Measurements from ENCODE around the gene IL31. TPM values are rescaled to one million over a fixed set of nuclear protein-coding genes. Genes with fewer than 3 reads are reported as not detected.

Gene IL31
- total and polyA plus RNA-seq, 4 donors: not detected

- TF ChIP-seq, protein P1, sequence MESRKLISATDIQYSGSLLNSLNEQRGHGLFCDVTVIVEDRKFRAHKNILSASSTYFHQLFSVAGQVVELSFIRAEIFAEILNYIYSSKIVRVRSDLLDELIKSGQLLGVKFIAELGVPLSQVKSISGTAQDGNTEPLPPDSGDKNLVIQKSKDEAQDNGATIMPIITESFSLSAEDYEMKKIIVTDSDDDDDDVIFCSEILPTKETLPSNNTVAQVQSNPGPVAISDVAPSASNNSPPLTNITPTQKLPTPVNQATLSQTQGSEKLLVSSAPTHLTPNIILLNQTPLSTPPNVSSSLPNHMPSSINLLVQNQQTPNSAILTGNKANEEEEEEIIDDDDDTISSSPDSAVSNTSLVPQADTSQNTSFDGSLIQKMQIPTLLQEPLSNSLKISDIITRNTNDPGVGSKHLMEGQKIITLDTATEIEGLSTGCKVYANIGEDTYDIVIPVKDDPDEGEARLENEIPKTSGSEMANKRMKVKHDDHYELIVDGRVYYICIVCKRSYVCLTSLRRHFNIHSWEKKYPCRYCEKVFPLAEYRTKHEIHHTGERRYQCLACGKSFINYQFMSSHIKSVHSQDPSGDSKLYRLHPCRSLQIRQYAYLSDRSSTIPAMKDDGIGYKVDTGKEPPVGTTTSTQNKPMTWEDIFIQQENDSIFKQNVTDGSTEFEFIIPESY (IDR thresholded peaks at IDR 0.05): no peak
- peak; percentile 69 to 75 for TF ChIP-seq HNF4A (conservative IDR thresholded peaks at IDR 0.05)
These were observed 40.6 kb downstream of the IL31 start (continued) for GRCh38 chr12:122133192-122133950.

DNA sequence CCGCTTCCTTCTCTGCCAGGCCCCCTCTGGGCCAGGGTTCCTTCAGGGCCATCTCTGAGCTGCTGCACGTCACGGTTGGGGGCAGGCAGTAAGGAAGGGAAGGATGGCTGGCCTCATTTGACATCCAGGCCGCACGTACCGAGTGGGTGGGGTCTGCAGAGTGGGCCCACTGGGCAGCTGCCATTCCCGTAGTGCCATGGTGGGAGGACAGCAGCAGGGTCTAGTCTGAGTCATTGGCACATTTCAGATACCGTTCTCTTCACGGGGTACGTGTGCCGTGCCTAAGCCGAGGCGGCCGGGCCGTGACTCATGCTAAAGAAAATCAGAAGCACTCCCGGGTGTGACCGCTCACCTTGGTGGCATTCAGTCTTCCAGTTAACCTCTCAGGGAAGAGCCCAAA, 43.9 kb downstream of the IL31 start:
- Histone ChIP-seq H3K4me3 (ENCODE audit: low read depth in 1 of 3, low read length in 3 of 3) (no peak overlapping the region), H3K36me3 (ENCODE audit: control insufficient read depth in 4 of 4, insufficient read depth in 3 of 4, low read depth in 1 of 4, low read length in 3 of 4) (peaks cover 6 to 40% (median 15%) of the 10 kb centered on the region in 4 donors), H3K27ac (ENCODE audit: low read depth in 1 of 2, low read length in 2 of 2) (no peak overlapping the region), H3K4me1 (ENCODE audit: control insufficient read depth in 4 of 4, insufficient read depth in 4 of 4, low read length in 3 of 4) (peaks cover 0 to 50% (median 35%) of the 10 kb centered on the region in 4 donors), H3K9me3 (ENCODE audit: control insufficient read depth in 4 of 4, low read length in 3 of 4) (no peaks in the 10 kb centered on the region), H3K27me3 (ENCODE audit: control insufficient read depth in 4 of 4, insufficient read depth in 4 of 4, low read length in 3 of 4) (no peaks in the 10 kb centered on the region), H3K9ac (ENCODE audit: low read depth in 1 of 2, low read length in 2 of 2) (no peak overlapping the region)
- WGBS: 91% methylated on average over 17 of the region's 17 CpGs
- DNase-seq (ENCODE audit: low spot score): no peak
- no peak for TF ChIP-seq YY1 (IDR thresholded peaks at IDR 0.05)
- TF ChIP-seq RXRA (IDR thresholded peaks at IDR 0.05): no peak
- TF ChIP-seq JUND (IDR thresholded peaks at IDR 0.05): no peak
- TF ChIP-seq HNF4G (IDR thresholded peaks at IDR 0.05): no peak
- TF ChIP-seq, protein P2, sequence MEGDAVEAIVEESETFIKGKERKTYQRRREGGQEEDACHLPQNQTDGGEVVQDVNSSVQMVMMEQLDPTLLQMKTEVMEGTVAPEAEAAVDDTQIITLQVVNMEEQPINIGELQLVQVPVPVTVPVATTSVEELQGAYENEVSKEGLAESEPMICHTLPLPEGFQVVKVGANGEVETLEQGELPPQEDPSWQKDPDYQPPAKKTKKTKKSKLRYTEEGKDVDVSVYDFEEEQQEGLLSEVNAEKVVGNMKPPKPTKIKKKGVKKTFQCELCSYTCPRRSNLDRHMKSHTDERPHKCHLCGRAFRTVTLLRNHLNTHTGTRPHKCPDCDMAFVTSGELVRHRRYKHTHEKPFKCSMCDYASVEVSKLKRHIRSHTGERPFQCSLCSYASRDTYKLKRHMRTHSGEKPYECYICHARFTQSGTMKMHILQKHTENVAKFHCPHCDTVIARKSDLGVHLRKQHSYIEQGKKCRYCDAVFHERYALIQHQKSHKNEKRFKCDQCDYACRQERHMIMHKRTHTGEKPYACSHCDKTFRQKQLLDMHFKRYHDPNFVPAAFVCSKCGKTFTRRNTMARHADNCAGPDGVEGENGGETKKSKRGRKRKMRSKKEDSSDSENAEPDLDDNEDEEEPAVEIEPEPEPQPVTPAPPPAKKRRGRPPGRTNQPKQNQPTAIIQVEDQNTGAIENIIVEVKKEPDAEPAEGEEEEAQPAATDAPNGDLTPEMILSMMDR (IDR thresholded peaks at IDR 0.05; ENCODE audit: low read depth, low read length, missing input control): no peak
- no peak for TF ChIP-seq MAX (IDR thresholded peaks at IDR 0.05)
- no peak for TF ChIP-seq TAF1 (conservative IDR thresholded peaks at IDR 0.05)
- TF ChIP-seq NR2F2 (IDR thresholded peaks at IDR 0.05): no peak
- no peak for TF ChIP-seq RAD21 (IDR thresholded peaks at IDR 0.05)
- TF ChIP-seq EGR1 (IDR thresholded peaks at IDR 0.05; ENCODE audit: low read depth in 2 of 2): no peak

DNA sequence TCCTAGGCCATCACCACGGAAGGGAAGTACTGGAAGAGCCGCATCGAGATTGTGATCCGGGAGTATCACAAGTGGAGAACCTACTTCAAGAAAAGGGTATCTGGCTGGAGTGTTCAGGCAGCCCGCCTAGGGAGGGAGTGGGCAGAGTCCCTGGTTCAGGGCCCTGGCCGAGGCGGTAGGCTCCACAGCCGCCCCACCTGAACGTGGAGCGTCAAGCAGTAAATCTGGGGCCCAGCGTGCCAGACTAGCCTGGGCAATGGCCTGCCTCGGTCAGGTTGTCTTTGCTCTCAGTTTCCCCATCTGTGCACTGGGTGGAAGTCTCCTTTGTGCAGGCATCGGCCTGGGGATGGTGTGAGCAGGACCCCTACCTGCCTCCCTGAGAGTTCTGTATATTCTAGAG, 44.9 kb downstream of the IL31 start:
- no peak for DNase-seq (ENCODE audit: low spot score)
- Histone ChIP-seq H3K36me3 (ENCODE audit: control insufficient read depth in 4 of 4, insufficient read depth in 3 of 4, low read depth in 1 of 4, low read length in 3 of 4) (peaks cover 6 to 37% (median 14%) of the 10 kb centered on the region in 4 donors), H3K9ac (ENCODE audit: low read depth in 1 of 2, low read length in 2 of 2) (no peak overlapping the region)
- TF ChIP-seq, protein P1 (IDR thresholded peaks at IDR 0.05): no peak
- TF ChIP-seq HNF4G (IDR thresholded peaks at IDR 0.05): no peak
- no peak for TF ChIP-seq RAD21 (IDR thresholded peaks at IDR 0.05)
- TF ChIP-seq, protein P2 (IDR thresholded peaks at IDR 0.05; ENCODE audit: low read depth, low read length, missing input control): no peak
- no peak for TF ChIP-seq SP1 (IDR thresholded peaks at IDR 0.05)
- TF ChIP-seq, protein P3, sequence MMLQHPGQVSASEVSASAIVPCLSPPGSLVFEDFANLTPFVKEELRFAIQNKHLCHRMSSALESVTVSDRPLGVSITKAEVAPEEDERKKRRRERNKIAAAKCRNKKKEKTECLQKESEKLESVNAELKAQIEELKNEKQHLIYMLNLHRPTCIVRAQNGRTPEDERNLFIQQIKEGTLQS (IDR thresholded peaks at IDR 0.05): no peak
- no peak for TF ChIP-seq HNF4A (conservative IDR thresholded peaks at IDR 0.05)
- no peak for TF ChIP-seq MAX (IDR thresholded peaks at IDR 0.05)
- TF ChIP-seq FOXA1 (IDR thresholded peaks at IDR 0.05): no peak
- TF ChIP-seq NR2F2 (IDR thresholded peaks at IDR 0.05): no peak
- TF ChIP-seq RXRA (IDR thresholded peaks at IDR 0.05): no peak
- TF ChIP-seq GABPA (IDR thresholded peaks at IDR 0.05 in 1 of 2, conservative IDR thresholded peaks at IDR 0.05 in 1 of 2): no peak

More for the DNA sequence above, 44.9 kb downstream of the IL31 start:
- Histone ChIP-seq H3K9me3 (ENCODE audit: control insufficient read depth in 4 of 4, low read length in 3 of 4) (no peaks in the 10 kb centered on the region), H3K4me3 (ENCODE audit: low read depth in 1 of 3, low read length in 3 of 3) (no peak overlapping the region), H3K27ac (ENCODE audit: low read depth in 1 of 2, low read length in 2 of 2) (no peak overlapping the region), H3K4me1 (ENCODE audit: control insufficient read depth in 4 of 4, insufficient read depth in 4 of 4, low read length in 3 of 4) (peaks cover 5 to 55% (median 38%) of the 10 kb centered on the region in 4 donors), H3K27me3 (ENCODE audit: control insufficient read depth in 4 of 4, insufficient read depth in 4 of 4, low read length in 3 of 4) (no peaks in the 10 kb centered on the region)
- 94% methylated on average over 13 of the region's 13 CpGs for WGBS

All from liver (tissue), 9 donors.